ENCODE data around the gene SLC47A1.
"Not testable (repeated sequence)": the region's sequence is repeated elsewhere in the genome, so short reads cannot be mapped to it uniquely, and the experiment has no call there.

Gene SLC47A1

DNA sequence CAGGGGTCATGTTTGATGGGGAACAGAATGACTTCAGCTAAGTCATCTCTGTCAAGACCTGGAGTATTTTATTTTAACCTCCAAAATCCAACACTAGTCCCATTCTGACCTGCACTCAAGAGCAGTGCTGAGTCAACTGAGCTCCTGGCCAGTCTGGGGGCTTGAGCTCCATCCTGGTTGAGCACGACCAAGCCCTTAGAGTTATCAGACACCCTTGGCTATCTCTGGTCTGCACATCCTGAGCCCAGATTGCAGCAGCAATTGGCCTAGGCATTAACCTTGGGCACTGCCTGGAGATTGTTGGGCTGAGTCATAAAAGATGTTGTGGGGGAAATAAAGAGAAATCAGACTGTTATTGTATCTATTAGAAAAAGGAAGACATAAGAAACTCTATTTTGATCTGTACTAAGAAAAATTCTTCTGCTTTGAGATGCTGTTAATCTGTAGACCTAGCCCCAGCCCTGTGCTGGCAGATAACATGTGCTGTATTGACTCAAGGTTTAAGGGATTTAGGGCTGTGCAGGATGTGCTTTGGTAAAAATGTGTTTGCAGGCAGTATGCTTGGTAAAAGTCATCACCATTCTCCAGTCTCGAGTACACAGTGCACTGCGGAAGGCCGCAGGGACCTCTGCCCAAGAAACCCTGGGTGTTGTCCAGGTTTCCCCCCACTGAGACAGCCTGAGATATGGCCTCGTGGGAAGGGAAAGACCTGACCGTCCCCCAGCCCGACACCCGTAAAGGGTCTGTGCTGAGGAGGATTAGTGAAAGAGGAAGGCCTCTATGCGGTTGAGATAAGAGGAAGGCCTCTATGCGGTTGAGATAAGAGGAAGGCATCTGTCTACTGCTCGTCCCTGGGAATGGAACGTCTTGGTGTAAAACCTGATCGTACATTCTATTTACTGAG is 14.0 kb upstream of the SLC47A1 start:
- not testable (repeated sequence) for DNase-seq (ENCODE audit: low read depth)

GRCh38 chr17:19520641-19521040 is 13.0 kb upstream of the SLC47A1 start:
- no peak for DNase-seq (ENCODE audit: low read depth)

- no peak for DNase-seq (ENCODE audit: low read depth)
Measured at GRCh38 chr17:19523690-19524089, 10.0 kb upstream of the SLC47A1 start.

GRCh38 chr17:19526950-19527349 is 6.7 kb upstream of the SLC47A1 start:
- not testable (repeated sequence) for DNase-seq (ENCODE audit: low read depth)

- no peak for DNase-seq (ENCODE audit: low read depth)
Measured at GRCh38 chr17:19531780-19532501, 1.7 kb upstream of the SLC47A1 start.

- DNase-seq (ENCODE audit: low read depth): no peak
Measured at GRCh38 chr17:19533036-19533717, 477 bp upstream of the SLC47A1 start.

DNA sequence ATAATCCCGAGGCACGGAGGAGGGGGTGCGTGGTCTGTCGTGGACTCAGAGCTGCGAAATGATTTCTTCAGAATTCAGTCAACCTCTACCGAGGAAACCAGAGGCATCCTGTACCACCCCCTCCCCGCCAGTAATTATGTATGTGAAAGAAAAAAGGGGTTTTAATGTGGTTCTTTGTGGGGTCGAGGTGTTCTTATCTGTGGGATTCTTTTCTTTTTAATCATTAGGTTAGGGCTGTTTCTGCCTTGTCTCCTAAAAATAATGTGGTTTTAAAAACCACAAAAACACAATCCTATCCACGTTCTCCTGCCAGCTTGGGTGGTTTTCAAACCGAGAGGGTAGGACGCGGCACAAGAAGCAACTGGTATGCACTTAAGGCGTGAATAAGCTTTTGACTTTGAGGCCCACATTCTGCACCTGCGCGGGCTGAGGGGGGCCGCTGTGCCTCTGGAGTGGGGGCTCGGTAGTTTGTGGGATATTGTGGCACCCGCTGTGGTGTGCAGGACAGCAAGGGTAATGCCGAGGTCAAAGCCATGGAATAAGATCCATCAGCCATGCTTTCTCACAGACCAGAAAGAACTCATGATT is 1.0 kb downstream of the SLC47A1 start:
- DNase-seq (ENCODE audit: low read depth): no peak

DNA sequence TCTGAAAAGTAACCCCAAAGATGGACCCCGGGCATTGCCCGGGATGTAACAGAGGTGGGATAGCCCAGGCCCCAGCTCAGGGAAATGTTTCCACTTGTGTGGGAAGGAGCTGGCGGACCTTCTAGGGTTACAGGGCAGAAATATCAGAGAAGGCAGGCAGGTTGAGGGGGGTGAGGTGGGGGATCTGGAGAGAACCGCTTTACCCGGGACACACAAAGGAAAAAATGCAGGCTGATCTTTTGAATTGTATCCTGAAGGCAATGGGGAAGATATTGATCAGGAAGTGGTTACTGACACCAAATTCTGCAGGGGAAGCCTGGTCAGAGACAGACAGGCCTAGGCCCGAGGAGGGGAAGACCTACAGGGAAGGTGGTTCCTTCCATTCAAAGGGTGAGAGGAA is 3.5 kb downstream of the SLC47A1 start:
- DNase-seq (ENCODE audit: low read depth): no peak

DNA sequence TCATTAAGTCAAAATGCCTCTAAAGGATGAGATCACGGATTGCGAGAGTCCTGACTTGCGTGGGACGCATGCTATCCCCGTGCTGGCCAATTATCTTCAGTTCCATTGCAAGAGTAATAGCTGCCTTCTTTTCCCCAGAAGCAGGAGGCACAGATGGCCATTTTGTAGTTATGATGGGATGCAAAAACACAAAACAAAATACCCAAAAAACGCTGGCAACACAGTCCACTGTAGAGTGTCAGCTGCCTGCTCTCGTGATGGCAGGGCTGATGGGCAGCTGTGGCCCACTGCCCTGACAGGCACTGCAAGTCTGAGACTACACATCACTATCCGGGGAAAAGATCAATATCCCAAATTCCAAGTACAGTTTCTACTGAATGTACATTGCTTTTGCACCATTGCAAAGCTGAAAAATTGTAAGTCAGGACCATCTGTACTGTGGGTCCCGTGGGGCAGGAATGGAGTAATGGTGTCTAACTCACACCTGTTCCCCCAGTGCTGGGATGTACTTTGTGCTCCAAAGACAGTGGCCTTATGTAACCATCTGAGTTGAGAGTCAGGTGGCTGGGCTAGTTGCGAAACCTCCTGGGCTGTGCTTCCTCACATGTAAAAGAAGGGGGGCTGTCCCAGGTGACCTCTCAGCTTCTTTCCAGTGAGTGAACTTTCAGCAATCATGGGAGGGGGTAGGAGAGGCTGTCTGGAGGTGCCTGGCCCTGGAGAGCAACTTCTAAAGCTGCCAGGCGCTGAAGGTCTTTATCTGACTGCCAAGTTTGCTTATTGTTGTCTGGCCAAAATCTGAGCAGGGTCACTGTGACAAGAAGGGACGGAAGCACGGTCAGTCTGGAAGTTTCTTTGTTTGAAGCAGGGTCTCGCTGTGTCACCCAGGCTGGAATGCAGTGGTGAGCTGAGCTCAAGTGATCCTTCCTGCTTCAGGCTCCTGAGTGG is 4.7 kb downstream of the SLC47A1 start:
- DNase-seq (ENCODE audit: low read depth): no peak

DNA sequence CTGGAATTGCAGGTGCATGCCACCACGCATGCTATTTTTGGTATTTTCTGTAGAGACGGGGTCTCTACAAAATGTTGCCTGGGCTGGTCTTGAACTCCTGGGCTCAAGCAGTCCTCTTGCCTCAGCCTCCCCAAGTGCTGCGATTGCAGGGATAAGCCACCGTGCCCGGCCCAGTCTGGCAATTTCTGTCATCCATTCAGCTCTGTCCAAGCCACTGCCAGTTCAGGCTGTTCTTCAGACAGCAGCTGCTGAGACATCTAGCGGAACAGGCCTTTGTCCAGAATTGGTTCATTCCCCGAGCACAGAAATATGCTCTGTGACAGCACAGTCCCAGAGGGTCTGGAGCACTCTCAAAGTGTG is 5.4 kb downstream of the SLC47A1 start:
- DNase-seq (ENCODE audit: low read depth): no peak

DNA sequence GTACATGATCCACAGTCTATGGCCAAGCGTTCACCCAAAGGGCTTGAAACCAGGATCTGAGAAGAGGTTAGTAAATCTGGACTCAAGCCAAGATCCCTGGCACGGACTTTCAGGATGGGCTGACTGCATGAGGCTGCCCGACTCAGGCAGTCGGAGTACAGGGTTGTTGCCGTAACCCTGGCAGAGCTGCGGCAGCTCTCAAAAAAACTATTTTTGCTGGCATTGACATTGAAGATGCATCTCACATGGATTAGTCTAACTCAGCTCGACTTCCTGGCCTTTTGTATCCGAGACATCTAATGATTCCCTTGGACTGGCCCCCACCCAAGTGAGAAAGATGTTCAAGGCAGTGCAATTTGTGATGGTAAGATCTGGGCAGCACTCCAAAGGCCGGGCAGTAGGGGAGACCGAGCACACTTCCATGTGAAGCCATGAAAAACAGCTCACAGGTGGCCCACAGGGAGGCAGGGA is 6.2 kb downstream of the SLC47A1 start:
- no peak for DNase-seq (ENCODE audit: low read depth)

DNA sequence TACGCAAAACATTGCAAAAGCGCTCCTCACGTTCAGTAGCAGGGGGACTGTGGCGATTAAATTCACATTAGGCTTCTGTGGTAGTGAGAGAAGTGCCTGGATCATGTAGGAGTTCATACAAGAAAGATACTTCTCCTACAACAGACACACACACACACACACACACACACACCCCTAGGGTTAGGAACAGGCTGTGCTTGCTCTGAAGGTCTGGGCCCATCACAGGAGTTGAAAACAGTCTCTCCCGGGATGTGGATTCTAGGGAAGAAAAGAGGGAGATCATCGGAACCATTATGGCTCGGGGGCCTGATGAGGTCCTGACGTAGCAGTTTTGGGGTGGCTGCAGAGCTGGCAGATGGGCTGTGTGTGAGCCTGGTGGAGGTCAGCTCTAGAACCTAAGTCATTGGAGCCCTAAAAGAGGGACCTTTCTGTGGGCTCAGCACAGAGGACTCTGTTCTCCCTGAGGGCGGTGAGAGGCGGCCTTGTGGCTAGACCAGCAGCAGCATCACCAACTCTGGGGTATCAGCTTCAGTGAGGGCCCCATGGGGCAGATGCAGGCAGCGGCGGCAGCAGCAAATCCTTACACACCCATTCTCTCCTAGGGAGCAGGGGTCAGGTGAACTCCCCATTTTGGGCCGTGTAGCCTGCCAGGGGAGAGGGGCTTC is 7.2 kb downstream of the SLC47A1 start:
- no peak for DNase-seq (ENCODE audit: low read depth)

DNA sequence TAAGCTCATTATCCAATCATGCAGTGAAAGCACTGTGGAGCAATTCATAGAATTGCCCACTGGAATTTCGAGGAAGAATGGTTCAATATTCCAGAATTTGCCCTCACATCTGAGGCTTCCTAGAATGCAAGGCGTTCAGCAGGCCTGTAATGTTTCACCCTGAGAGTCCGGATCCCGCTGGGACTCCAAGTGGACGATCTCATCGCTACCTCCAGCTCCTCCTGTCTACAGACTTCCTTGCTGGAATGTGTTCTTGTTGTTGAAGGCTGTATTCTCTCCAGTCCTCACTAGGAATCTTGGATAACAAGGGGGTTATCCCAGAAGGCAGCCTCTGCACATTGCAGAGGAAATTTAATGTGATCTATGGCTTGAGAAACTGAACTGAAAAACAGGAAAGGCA is 7.8 kb downstream of the SLC47A1 start:
- DNase-seq (ENCODE audit: low read depth): no peak

DNA sequence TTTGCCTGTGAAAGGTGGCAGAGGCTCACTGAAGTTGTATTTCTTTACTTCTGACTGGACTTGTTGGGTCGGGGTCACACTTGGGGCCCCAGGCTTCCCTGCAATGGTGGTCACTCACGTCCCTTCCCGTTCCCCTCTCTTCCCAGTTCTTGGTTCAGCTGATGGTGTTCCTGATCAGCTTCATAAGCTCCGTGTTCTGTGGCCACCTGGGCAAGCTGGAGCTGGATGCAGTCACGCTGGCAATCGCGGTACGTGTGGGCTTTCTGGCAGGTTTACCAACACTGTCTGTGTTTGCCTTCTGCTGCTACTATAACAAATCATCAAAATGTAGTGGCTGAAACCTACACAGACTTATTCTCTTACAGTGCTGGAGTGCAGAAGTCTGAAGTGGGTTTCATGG is 8.6 kb downstream of the SLC47A1 start:
- no peak for DNase-seq (ENCODE audit: low read depth)

GRCh38 chr17:19544366-19544765 is 10.7 kb downstream of the SLC47A1 start:
- no peak for DNase-seq (ENCODE audit: low read depth)

- DNase-seq (ENCODE audit: low read depth): no peak
Measured at GRCh38 chr17:19546289-19547065, 12.8 kb downstream of the SLC47A1 start.

GRCh38 chr17:19549746-19550623 is 16.3 kb downstream of the SLC47A1 start:
- no peak for DNase-seq (ENCODE audit: low read depth)

DNA sequence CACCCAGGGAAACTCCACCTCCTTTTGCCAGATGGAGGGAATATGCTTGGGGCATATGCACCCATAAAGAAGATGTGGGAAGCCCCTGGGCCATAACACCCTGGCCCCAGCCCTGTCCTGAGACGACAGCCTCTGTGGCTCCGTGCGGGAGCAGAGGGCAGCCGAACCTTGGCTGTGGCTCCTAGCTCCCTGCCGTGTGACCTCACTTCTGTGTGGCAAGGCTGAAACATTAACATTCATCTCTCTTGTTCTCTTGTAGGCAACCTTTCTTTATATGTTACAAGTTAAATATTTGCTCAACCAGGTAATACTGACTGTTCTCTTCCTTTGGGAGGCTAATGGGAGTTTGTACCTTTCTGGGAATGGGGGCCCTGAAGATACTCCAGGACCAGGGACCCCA is 17.5 kb downstream of the SLC47A1 start:
- no peak for DNase-seq (ENCODE audit: low read depth)

All from T follicular helper cell (primary cell).